ENCODE measurements around the gene SIPA1. TPM values are rescaled to one million over a fixed set of nuclear protein-coding genes. Genes with fewer than 3 reads are reported as not detected.

Gene SIPA1
- total RNA-seq, 2 experiments from 2014 or later = 146 to 150 TPM

GRCh38 chr11:65698205-65698604, 60.3 kb downstream of the SIPA1 start:
- CTCF ChIA-PET = no interaction called here
- Mint-ChIP-seq H3K9me3 (no peaks in the 10 kb centered on the region), H3K36me3 (ENCODE audit: low read depth) (no peaks in the 10 kb centered on the region), H3K27me3 (ENCODE audit: low read depth) (no peaks in the 10 kb centered on the region), H3K4me1 (ENCODE audit: low read depth) (no peaks in the 10 kb centered on the region), H3K27ac (no peak overlapping the region), H3K4me3 (no peak overlapping the region)
- intact Hi-C loops (cut with micrococcal nuclease) = no loop called here
- no peak for DNase-seq

GRCh38 chr11:65699306-65699705, 61.4 kb downstream of the SIPA1 start:
- Mint-ChIP-seq H3K9me3 (no peaks in the 10 kb centered on the region), H3K4me1 (ENCODE audit: low read depth) (no peaks in the 10 kb centered on the region), H3K27ac (no peak overlapping the region), H3K4me3 (no peak overlapping the region), H3K36me3 (ENCODE audit: low read depth) (no peaks in the 10 kb centered on the region), H3K27me3 (ENCODE audit: low read depth) (no peaks in the 10 kb centered on the region)
- CTCF ChIA-PET = interaction anchor here (0.5 to 1.4 kb wide), 2 partner anchors 12 to 32 kb away, joined by 3 read pairs; no protein-coding TSS in a partner anchor
- DNase-seq = no peak
- intact Hi-C loops (cut with micrococcal nuclease) = no loop called here

GRCh38 chr11:65700399-65700798, 62.5 kb downstream of the SIPA1 start:
- intact Hi-C loops (cut with micrococcal nuclease) = no loop called here
- no peak for DNase-seq
- no peaks in the 10 kb centered on the region for H3K27me3 Mint-ChIP-seq (ENCODE audit: low read depth)
- CTCF ChIA-PET = interaction anchor here (0.8 to 1.4 kb wide), 2 partner anchors 11 to 137 kb away, joined by 3 to 4 read pairs; no protein-coding TSS in a partner anchor
- no peaks in the 10 kb centered on the region for H3K9me3 Mint-ChIP-seq
- H3K27ac Mint-ChIP-seq = no peak overlapping the region
- no peaks in the 10 kb centered on the region for H3K4me1 Mint-ChIP-seq (ENCODE audit: low read depth)
- no peak overlapping the region for H3K4me3 Mint-ChIP-seq
- H3K36me3 Mint-ChIP-seq (ENCODE audit: low read depth) = no peaks in the 10 kb centered on the region

Small RNA genes within 50 kb of the gene (microRNA-seq; reads per million reads assigned to microRNA genes)
- gene MIR4489 (ENCODE audit: borderline microRNAs expressed, borderline replicate concordance) = not detected
- not detected for gene MIR4690 (ENCODE audit: borderline microRNAs expressed, borderline replicate concordance)

Other genes starting within 250 kb of the SIPA1 start
- 100 to 1,000 TPM; 693 to 750 TPM for gene NEAT1, start 215.3 kb upstream of the SIPA1 start, total RNA-seq
- gene MALAT1, start 139.1 kb upstream of the SIPA1 start, total RNA-seq = over 10,000 TPM; 10,460 to 10,508 TPM
- gene SCYL1, start 113.0 kb upstream of the SIPA1 start, total RNA-seq = 10 to 100 TPM; 57.9 to 58.3 TPM
- gene LTBP3, start 79.7 kb upstream of the SIPA1 start, total RNA-seq = 10 to 100 TPM; 39.7 to 45.7 TPM
- 10 to 100 TPM; 41.4 to 42.5 TPM for gene ZNRD2, start 67.6 kb upstream of the SIPA1 start, total RNA-seq
- gene FAM89B, start 65.6 kb upstream of the SIPA1 start, total RNA-seq = 10 to 100 TPM; 12.4 to 12.8 TPM
- 10 to 100 TPM; 51.9 to 54.6 TPM for gene EHBP1L1, start 62.0 kb upstream of the SIPA1 start, total RNA-seq
- under 1 TPM in 1 of 2 experiments, not detected in 1; 0.35 TPM for gene KCNK7, start 42.3 kb upstream of the SIPA1 start, total RNA-seq
- gene MAP3K11, start 23.9 kb upstream of the SIPA1 start, total RNA-seq = 10 to 100 TPM; 28.9 to 32.7 TPM
- gene PCNX3, start 22.3 kb upstream of the SIPA1 start, total RNA-seq = 10 to 100 TPM; 21.6 to 24.7 TPM
- gene RELA, start 24.8 kb downstream of the SIPA1 start, total RNA-seq = 10 to 100 TPM; 66.9 to 68.5 TPM
- gene KAT5, start 74.2 kb downstream of the SIPA1 start, total RNA-seq = 10 to 100 TPM; 60.1 to 67.1 TPM
- 10 to 100 TPM; 95.6 to 97.8 TPM for gene RNASEH2C, start 82.7 kb downstream of the SIPA1 start, total RNA-seq
- gene AP5B1, start 142.9 kb downstream of the SIPA1 start, total RNA-seq = 1 to 10 TPM; 6.2 to 6.3 TPM
- not detected for gene OVOL1, start 149.0 kb downstream of the SIPA1 start, total RNA-seq
- gene SNX32, start 195.9 kb downstream of the SIPA1 start, total RNA-seq = 1 to 10 TPM; 1.5 to 2.0 TPM
- gene CFL1, start 220.1 kb downstream of the SIPA1 start, total RNA-seq = 1,000 to 10,000 TPM; 1,043 to 1,085 TPM
- gene MUS81, start 222.3 kb downstream of the SIPA1 start, total RNA-seq = 10 to 100 TPM; 51.4 to 54.7 TPM
- gene EFEMP2, start 234.7 kb downstream of the SIPA1 start, total RNA-seq = 10 to 100 TPM; 10.1 to 11.5 TPM
- under 1 TPM; 0.91 to 0.95 TPM for gene CTSW, start 241.7 kb downstream of the SIPA1 start, total RNA-seq